ENCODE results near the gene RAB3A. TPM values are rescaled to one million over a fixed set of nuclear protein-coding genes. Genes with fewer than 3 reads are reported as not detected.

RAB3A gene, protein sequence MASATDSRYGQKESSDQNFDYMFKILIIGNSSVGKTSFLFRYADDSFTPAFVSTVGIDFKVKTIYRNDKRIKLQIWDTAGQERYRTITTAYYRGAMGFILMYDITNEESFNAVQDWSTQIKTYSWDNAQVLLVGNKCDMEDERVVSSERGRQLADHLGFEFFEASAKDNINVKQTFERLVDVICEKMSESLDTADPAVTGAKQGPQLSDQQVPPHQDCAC
- total RNA-seq (ENCODE audit: unreplicated experiment): 3.1 TPM
- long read RNA-seq: 0 reads

DNA sequence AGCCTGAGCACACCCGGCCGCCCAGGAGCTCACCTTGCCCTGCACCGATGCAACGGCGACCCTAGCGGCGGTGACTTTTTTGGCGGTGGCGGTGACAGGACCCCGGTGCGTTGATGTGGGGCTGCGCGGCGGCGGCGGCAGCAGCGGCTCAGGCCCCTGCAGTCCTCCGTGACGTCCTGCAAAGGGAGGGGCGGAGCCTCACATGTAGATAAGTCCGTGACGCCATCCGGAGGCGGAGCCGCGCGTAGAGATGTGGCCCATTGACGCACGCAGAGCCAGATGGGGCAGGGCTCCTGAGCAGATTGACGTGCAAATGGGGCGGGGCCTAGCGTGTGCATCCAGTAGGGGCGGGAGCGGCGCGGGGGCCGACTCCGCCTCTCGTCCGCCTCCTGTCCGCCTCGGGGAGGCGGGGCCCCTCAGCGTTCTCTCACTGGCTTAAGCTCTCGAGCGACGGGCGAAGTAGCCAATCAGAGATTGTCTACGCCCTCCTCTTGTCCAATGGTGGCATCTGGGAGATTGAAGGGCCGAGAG lies at the start of gene RAB3A:
Gene RAB3A, minus strand, starts transcription at position 180 of the 531 bp plus-strand sequence. CDS start 1,302 bp downstream, outside the sequence.
- H3K9me3 Mint-ChIP-seq (ENCODE audit: unreplicated experiment): no peaks in the 10 kb centered on the region
- H3K27me3 Mint-ChIP-seq (ENCODE audit: unreplicated experiment): peaks cover 10% of the 10 kb centered on the region
- H3K36me3 Mint-ChIP-seq (ENCODE audit: low read depth, unreplicated experiment): peaks cover 10% of the 10 kb centered on the region
- H3K4me3 Mint-ChIP-seq (ENCODE audit: unreplicated experiment): peak within 1 kb of the TSS; percentile 94
- H3K27ac Mint-ChIP-seq (ENCODE audit: unreplicated experiment): peak within 1 kb of the TSS; percentile 94
- peaks cover 4% of the 10 kb centered on the region for H3K4me1 Mint-ChIP-seq (ENCODE audit: unreplicated experiment)
- no peak for TF ChIP-seq CTCF (IDR thresholded peaks at IDR 0.05; ENCODE audit: unreplicated experiment)
- DNase-seq (ENCODE audit: low spot score): peak; percentile 99

GRCh38 chr19:18253130-18253529 lies 49.3 kb upstream of the RAB3A start:
- DNase-seq (ENCODE audit: low spot score): no peak
- Mint-ChIP-seq H3K4me1 (ENCODE audit: unreplicated experiment) (no peaks in the 10 kb centered on the region), H3K27me3 (ENCODE audit: unreplicated experiment) (peaks cover 10% of the 10 kb centered on the region), H3K9me3 (ENCODE audit: unreplicated experiment) (no peaks in the 10 kb centered on the region), H3K27ac (ENCODE audit: unreplicated experiment) (no peak overlapping the region), H3K4me3 (ENCODE audit: unreplicated experiment) (no peak overlapping the region), H3K36me3 (ENCODE audit: low read depth, unreplicated experiment) (no peaks in the 10 kb centered on the region)
- TF ChIP-seq CTCF (IDR thresholded peaks at IDR 0.05; ENCODE audit: unreplicated experiment): no peak

DNA sequence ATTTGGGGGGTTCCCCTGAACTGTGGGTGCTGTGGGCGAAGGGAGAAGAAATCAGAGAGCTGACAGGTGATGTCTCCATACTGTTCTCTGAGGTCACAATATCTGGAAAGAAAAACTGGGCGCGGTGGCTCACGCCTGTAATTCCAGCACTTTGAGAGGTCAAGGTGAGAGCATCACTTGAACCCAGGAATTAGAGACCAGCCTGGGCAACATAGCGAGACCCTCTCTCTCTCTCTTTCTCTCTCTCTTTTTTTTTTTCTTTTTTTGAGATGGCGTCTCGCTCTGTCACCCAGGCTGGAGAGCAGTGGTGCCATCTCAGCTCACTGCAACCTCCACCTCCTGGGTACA lies 48.5 kb upstream of the RAB3A start:
- DNase-seq (ENCODE audit: low spot score): no peak
- no peak for TF ChIP-seq CTCF (IDR thresholded peaks at IDR 0.05; ENCODE audit: unreplicated experiment)
- Mint-ChIP-seq H3K27ac (ENCODE audit: unreplicated experiment) (no peak overlapping the region), H3K27me3 (ENCODE audit: unreplicated experiment) (peaks cover 10% of the 10 kb centered on the region), H3K4me1 (ENCODE audit: unreplicated experiment) (no peaks in the 10 kb centered on the region), H3K36me3 (ENCODE audit: low read depth, unreplicated experiment) (no peaks in the 10 kb centered on the region), H3K4me3 (ENCODE audit: unreplicated experiment) (no peak overlapping the region), H3K9me3 (ENCODE audit: unreplicated experiment) (no peaks in the 10 kb centered on the region)

DNA sequence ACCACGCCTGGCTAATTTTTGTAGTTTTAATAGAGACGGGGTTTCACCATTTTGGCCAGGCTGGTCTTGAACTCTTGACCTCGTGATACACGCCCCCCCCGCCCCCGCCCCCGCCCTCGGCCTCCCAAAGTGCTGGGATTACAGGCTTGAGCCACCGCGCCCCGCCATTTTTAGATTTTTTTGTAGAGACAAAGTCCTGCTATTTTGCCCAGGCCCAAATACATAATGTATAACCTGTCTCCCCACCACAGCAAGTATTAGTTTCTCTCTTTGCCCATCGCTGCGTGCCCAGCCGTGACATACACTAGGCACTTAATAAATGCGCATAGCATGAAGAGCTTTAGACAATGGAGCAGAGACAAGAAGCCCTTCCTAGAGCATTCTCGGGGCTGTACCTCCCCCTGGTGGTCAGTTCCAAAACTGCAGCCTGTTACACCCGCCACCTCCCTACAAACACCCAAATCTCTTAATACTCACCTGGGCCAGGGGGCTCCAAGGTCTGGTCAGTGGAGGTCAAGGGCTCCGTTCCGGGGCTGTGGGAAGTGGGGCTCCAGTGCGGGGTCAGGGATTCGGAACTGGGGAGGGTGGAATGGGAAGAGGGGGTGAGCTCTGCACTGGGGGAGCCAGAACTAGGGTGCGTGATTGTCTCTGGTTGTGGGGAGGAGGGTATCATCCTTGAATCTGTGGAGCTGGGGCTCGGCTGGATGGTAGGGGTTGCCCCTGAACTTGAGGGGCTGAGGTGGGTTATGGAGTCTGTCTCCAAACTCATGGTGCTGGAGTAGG lies 47.9 kb upstream of the RAB3A start:
- no peaks in the 10 kb centered on the region for H3K36me3 Mint-ChIP-seq (ENCODE audit: low read depth, unreplicated experiment)
- no peak overlapping the region for H3K4me3 Mint-ChIP-seq (ENCODE audit: unreplicated experiment)

More for the DNA sequence above, 47.9 kb upstream of the RAB3A start:
- H3K9me3 Mint-ChIP-seq (ENCODE audit: unreplicated experiment): no peaks in the 10 kb centered on the region
- no peaks in the 10 kb centered on the region for H3K4me1 Mint-ChIP-seq (ENCODE audit: unreplicated experiment)
- TF ChIP-seq CTCF (IDR thresholded peaks at IDR 0.05; ENCODE audit: unreplicated experiment): peak; percentile 96
- peaks cover 13% of the 10 kb centered on the region for H3K27me3 Mint-ChIP-seq (ENCODE audit: unreplicated experiment)
- H3K27ac Mint-ChIP-seq (ENCODE audit: unreplicated experiment): no peak overlapping the region
- peak; percentile 81 for DNase-seq (ENCODE audit: low spot score)
